NCI-H2196 (cell line): ENCODE data around the gene VPS9D1.

ENCODE experiments used
- DNase-seq: peaks from one replicate; lab custom pipeline; 2025; ENCODE audit not compliant: unreplicated experiment; lab: John Stamatoyannopoulos, UW

The VPS9D1 gene

DNA sequence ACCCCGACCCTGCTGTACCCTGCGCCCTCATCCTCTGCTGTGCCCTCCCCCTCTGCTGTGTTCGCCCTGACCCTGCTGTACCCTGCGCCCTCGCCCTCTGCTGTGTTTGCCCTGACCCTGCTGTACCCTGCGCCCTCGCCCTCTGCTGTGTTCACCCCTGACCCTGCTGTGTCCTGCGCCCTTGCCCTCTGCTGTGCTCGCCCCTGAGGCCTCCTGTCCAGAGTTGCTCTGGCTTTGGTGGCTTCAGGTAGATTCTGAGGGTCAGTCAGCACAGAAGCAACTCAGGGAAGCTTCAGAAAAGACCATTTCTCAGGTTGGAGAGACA is 12.2 kb upstream of the VPS9D1 start:
- no peak for DNase-seq

DNA sequence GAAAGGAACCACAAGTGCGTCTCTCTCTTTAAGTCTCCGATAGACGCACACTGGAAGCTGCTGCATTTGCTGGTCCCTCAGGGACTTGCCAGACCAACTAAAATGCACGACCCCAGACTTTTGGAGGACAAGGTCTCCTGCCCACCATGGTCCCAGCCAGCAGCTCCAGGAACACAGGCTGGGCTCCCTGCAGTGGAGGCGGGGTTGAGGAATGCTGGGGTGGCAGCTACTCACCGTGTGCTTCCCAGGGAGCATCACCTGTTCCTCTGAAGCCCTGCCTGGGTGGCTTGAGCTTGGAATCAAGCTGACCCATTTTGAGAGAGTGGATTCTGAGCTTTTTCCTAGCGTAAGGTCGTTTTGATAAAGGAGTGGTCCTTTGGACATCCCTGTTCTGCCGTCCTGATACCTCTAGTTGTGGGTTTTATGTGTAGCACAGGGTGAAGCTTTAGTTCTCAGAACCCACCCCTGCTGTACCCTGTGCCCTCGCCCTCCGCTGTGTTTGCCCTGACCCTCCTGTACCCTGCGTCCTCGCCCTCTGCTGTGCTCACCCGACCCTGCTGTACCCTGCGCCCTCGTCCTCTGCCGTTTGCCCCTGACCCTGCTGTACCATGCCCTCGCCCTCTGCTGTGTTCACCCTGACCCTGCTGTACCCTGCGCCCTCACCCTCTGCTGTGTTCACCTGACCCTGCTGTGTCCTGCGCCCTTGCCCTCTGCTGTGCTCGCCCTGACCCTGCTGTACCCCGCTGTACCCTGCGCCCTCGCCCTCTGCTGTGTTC is 11.6 kb upstream of the VPS9D1 start:
- no peak for DNase-seq

- DNase-seq = no peak
These were observed 10.0 kb upstream of the VPS9D1 start for GRCh38 chr16:89730610-89731234.

- no peak for DNase-seq
These were observed 9.3 kb upstream of the VPS9D1 start for GRCh38 chr16:89729863-89730593.

DNA sequence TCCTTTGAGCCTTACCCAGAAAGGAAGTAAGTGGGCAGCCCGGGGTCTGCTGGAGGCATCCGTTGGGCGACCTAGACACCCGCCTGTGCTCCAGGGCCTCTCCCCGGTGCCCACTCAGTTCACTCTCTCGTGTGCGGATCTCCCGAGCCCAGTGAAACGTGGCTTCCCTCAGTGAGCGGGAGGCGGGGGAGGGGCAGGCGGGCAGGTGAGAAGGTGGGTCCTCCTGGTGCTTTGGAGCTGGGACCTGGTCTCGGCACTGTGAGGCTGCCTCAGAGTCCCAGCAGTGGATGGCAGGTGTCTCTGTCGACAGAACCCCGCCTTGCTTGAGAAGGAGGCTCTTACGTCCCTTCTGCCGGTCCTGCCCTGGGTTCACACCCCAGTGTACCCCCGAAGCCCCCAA is 8.6 kb upstream of the VPS9D1 start:
- DNase-seq = no peak

DNA sequence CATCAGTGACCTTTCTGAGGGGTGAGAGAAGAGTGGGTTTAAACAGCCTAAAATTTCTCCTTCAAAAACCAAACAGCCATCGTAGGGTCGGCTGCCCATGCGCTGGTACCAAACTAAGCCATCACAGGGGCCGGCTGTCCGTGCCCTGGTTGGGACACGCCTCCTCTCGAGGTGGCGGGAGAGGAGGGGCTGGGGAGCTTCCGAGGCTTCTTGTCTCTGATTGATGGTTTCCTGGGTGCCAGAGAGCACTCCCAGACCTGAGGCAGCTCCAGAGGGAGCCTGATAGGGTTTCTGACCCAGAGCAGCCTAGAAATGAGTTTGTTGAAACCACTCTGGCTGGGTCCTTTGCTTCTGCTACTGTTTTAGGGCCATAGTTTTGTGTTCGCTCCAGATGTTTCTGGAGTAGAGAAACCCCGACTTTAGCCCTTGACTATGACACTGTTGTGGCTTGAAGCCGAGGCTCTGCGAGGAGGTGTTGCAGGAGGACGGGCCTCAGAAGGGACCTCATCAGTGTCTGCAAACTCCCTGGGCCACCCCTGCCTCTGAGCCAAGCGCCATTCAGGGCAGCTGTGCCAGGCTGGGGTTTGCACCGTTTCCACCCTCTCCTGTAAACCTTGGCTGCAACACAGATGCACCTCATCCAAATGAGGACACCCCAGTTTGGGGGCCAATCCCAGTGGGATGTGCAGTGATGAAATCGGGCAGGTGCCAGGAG is 6.9 kb upstream of the VPS9D1 start:
- DNase-seq = no peak

GRCh38 chr16:89723279-89724250 is 2.9 kb upstream of the VPS9D1 start:
- DNase-seq = no peak

- no peak for DNase-seq
These were observed 1.9 kb upstream of the VPS9D1 start for GRCh38 chr16:89722392-89723278.

- no peak for DNase-seq
These were observed 1.1 kb upstream of the VPS9D1 start for GRCh38 chr16:89721546-89722391.

- DNase-seq = no peak
These were observed 216 bp downstream of the VPS9D1 start for GRCh38 chr16:89720551-89720812.

- DNase-seq = no peak
These were observed 2.8 kb downstream of the VPS9D1 start for GRCh38 chr16:89717688-89718505.

GRCh38 chr16:89716916-89717687 is 3.6 kb downstream of the VPS9D1 start:
- DNase-seq = no peak

DNA sequence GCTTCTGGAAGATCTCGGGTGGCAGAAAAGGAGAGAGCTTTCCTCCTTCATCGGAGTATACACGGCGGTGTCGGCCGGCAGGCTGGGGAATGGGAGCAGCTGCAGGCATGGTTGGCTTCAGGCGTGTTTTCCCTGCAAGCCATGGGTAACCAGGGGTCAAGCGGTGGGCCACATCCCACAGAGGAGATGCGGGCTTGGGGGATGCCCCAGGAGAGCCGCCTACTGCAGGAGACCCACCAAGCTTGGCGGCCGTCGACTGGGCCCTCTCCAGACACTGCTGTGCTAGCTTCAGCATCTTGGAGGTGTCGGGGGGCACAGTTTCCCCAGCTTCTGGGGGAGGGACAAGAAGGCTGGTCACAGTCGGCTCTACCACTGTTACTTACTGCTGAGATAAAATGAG is 4.2 kb downstream of the VPS9D1 start:
- no peak for DNase-seq

GRCh38 chr16:89712274-89712781 is 8.4 kb downstream of the VPS9D1 start:
- DNase-seq = no peak

- no peak for DNase-seq
These were observed 9.0 kb downstream of the VPS9D1 start for GRCh38 chr16:89711601-89712273.
